Measurements from ENCODE around the gene ARSG.
A peak's percentile ranks its signal among the peaks of the same experiment; 100 is the strongest.
"Not testable (repeated sequence)": the region's sequence is repeated elsewhere in the genome, so short reads cannot be mapped to it uniquely, and the experiment has no call there.

The ARSG gene

DNA sequence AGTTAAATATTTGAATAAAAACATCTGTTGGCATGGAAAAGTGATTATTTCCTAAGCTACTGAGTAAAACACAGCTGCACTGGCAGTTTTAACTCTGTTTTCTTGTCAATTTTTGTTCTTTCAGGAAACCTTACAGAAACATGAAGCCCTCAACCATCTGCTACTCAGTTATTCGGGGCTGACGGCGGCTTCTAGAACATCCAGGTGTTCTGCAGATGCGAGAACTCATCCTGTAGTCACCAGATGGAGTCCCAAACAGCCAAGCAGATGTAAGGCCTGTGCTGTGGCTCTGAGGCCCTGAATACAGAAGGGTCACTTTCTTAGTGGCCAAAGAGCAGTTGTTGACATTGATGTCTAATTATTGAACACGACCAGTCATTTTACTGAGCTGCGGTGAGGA, 15.5 kb downstream of the ARSG start:
- Mint-ChIP-seq H3K4me3 (no peak overlapping the region), H3K27me3 (no peaks in the 10 kb centered on the region), H3K27ac (no peak overlapping the region), H3K9me3 (no peaks in the 10 kb centered on the region), H3K36me3 (ENCODE audit: low read depth) (peaks cover 13% of the 10 kb centered on the region), H3K4me1 (ENCODE audit: low read depth) (peaks cover 27% of the 10 kb centered on the region)
- DNase-seq = no peak

GRCh38 chr17:68307443-68307842, 16.1 kb downstream of the ARSG start:
- DNase-seq = no peak
- Mint-ChIP-seq H3K9me3 (no peaks in the 10 kb centered on the region), H3K36me3 (ENCODE audit: low read depth) (peaks cover 13% of the 10 kb centered on the region), H3K27me3 (no peaks in the 10 kb centered on the region), H3K4me3 (no peak overlapping the region), H3K27ac (no peak overlapping the region), H3K4me1 (ENCODE audit: low read depth) (peaks cover 31% of the 10 kb centered on the region)

GRCh38 chr17:68308486-68308885, 17.2 kb downstream of the ARSG start:
- H3K27me3 Mint-ChIP-seq, H3K9me3 Mint-ChIP-seq, H3K27ac Mint-ChIP-seq, DNase-seq, H3K4me3 Mint-ChIP-seq: not testable (repeated sequence)
- Mint-ChIP-seq H3K4me1 (ENCODE audit: low read depth) (peaks cover 38% of the 10 kb centered on the region), H3K36me3 (ENCODE audit: low read depth) (peaks cover 13% of the 10 kb centered on the region)

DNA sequence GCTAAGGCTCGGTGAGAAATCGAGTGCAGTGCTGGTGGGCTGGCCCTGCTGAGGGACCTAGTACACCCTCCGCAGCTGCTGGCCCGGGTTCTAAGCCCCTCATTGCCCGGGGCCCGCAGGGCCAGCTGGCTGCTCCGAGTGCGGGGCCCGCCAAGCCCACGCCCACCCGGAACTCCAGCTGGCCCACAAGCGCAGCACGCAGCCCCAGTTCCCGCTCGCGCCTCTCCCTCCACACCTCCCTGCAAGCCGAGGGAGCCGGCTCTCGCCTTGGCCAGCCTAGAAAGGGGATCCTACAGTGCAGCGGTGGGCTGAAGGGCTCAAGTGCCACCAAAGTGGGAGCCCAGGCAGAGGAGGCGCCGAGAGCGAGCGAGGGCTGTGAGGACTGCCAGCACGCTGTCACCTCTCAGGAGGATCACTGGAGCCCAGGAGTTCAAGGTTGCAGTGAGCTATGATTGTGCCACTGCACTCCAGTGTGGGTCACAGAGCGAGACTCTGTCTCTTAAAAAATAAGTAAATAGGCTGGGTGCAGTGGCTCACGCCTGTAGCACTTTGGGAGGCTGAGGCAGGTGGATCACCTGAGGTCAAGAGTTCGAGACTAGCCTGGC, 17.9 kb downstream of the ARSG start:
- Mint-ChIP-seq H3K36me3 (ENCODE audit: low read depth) (peaks cover 13% of the 10 kb centered on the region), H3K4me1 (ENCODE audit: low read depth) (peaks cover 44% of the 10 kb centered on the region)
- DNase-seq, H3K9me3 Mint-ChIP-seq, H3K4me3 Mint-ChIP-seq, H3K27ac Mint-ChIP-seq, H3K27me3 Mint-ChIP-seq: not testable (repeated sequence)

DNA sequence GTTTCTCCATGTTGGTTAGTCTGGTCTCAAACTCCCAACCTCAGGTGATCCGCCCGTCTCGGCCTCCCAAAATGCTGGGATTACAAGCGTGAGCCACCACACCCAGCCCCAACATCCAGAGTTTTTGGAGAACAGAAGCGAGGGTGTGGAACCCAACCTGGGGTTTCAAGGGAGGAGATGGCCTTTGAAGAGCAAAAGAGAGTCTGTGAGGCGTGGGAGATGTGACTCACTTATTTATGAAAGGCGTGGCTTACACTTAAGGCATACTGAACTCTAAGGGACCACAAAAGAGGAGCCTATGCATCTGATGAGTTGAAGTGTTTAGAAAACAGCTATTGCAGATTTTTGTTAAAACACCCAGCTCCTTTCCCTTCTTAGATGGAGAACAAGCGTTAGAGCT, 18.9 kb downstream of the ARSG start:
- no peaks in the 10 kb centered on the region for H3K9me3 Mint-ChIP-seq
- no peaks in the 10 kb centered on the region for H3K27me3 Mint-ChIP-seq
- H3K4me1 Mint-ChIP-seq (ENCODE audit: low read depth) = peaks cover 50% of the 10 kb centered on the region
- H3K27ac Mint-ChIP-seq = no peak overlapping the region
- H3K36me3 Mint-ChIP-seq (ENCODE audit: low read depth) = peaks cover 13% of the 10 kb centered on the region
- H3K4me3 Mint-ChIP-seq = no peak overlapping the region
- peak; percentile 46 for DNase-seq

DNA sequence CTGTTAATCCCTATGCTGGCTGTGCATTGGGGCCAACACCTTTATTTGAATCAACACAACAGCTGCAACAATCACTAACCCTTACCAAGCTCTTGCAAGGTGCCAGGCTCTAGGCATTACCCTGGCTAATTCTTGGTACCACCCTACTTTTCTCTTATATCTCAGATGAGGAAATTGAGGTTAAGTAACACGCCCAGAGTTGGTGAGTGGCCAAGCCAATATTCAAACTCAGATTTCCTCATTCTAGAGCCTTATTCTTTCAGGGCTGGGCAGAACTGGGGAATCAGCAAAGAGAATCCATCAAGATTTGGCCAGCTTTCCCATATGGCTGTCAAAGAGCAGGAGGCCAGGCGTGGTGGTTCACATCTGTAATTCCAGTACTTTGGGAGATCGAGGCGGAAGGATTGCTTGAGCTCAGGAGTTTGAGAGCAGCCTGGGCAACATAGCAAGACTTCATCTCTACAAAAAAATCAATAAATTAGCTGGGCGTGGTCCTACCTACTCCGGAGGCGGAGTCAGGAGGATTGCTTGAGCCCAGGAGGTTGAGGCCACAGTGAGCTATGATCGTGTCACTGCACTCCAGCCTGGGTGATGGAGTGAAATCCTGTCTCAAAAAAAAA, 23.7 kb downstream of the ARSG start:
- no peak for DNase-seq
- Mint-ChIP-seq H3K9me3 (no peaks in the 10 kb centered on the region), H3K4me1 (ENCODE audit: low read depth) (peaks cover 60% of the 10 kb centered on the region), H3K27me3 (no peaks in the 10 kb centered on the region), H3K4me3 (no peak overlapping the region), H3K27ac (no peak overlapping the region), H3K36me3 (ENCODE audit: low read depth) (no peaks in the 10 kb centered on the region)

GRCh38 chr17:68315930-68316329, 24.6 kb downstream of the ARSG start:
- Mint-ChIP-seq H3K4me1 (ENCODE audit: low read depth) (peaks cover 51% of the 10 kb centered on the region), H3K4me3 (no peak overlapping the region)

DNA sequence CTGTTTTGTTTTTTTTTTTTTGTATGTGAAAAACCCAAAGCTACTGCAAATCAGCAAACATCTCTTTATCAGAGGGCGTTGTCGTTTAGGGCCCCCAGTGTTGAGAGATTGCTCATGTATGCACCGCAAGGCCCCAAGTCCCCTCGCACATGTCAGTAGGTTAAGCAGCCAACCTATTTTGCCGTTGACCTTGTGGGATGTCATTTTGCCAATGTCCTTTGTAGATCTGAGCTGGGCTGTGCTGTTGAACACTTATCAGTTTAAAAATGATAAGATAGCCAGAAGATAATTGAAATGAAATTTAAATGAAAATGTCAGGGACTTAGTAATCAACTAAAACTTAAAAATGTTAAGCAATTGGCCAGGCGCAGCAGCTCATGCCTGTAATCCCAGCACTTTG, 26.2 kb downstream of the ARSG start:
- Mint-ChIP-seq H3K4me1 (ENCODE audit: low read depth) (peaks cover 39% of the 10 kb centered on the region), H3K36me3 (ENCODE audit: low read depth) (no peaks in the 10 kb centered on the region), H3K27me3 (no peaks in the 10 kb centered on the region), H3K27ac (no peak overlapping the region), H3K9me3 (no peaks in the 10 kb centered on the region), H3K4me3 (no peak overlapping the region)
- no peak for DNase-seq

More at GRCh38 chr17:68315930-68316329, 24.6 kb downstream of the ARSG start:
- Mint-ChIP-seq H3K27me3 (no peaks in the 10 kb centered on the region), H3K9me3 (no peaks in the 10 kb centered on the region), H3K27ac (no peak overlapping the region), H3K36me3 (ENCODE audit: low read depth) (no peaks in the 10 kb centered on the region)
- DNase-seq = no peak

DNA sequence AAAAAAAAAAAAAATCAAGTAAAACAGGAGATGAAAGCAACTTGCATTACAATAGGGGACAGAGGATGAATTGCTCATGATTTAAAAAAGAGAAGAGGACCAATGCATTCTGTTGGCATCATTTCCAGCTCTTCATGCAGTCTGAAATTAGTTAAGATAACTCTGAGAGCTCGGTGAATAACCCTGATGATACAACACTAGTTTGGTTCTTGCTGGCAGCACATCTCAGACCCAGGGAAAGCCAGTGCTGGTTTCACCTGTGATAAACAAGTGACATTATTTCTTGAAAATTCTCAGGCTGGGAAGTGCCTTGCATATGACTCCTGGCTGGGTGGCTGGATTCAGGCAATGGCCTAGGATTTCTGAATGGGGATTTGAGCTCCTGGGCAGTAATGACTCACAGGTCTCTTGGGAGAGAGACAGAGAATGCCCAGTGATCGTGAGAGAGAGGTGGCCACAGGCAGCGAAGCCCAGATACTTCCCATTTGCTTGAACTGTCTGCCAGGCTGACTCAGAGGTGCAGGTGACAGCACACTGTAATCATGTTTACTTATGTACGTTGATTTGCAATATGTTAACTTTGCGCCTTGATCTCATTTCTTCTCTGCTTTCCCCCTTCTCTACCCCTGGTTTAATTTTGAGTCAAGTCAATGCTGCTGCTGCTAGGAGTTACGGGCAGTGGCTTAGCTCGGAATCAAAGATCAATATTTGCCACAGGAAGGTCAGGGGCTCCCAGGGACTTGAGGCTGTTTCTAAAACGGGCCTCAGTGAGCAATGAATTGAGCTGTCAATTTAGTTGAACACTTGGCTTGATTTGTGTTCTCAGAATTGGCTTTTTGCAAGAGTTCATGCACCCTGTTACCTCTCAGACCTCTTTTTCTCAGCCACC, 27.1 kb downstream of the ARSG start:
- no peak overlapping the region for H3K27ac Mint-ChIP-seq
- H3K36me3 Mint-ChIP-seq (ENCODE audit: low read depth) = no peaks in the 10 kb centered on the region
- H3K27me3 Mint-ChIP-seq = no peaks in the 10 kb centered on the region
- H3K4me3 Mint-ChIP-seq = no peak overlapping the region
- no peaks in the 10 kb centered on the region for H3K9me3 Mint-ChIP-seq
- DNase-seq = no peak
- peaks cover 33% of the 10 kb centered on the region for H3K4me1 Mint-ChIP-seq (ENCODE audit: low read depth)

DNA sequence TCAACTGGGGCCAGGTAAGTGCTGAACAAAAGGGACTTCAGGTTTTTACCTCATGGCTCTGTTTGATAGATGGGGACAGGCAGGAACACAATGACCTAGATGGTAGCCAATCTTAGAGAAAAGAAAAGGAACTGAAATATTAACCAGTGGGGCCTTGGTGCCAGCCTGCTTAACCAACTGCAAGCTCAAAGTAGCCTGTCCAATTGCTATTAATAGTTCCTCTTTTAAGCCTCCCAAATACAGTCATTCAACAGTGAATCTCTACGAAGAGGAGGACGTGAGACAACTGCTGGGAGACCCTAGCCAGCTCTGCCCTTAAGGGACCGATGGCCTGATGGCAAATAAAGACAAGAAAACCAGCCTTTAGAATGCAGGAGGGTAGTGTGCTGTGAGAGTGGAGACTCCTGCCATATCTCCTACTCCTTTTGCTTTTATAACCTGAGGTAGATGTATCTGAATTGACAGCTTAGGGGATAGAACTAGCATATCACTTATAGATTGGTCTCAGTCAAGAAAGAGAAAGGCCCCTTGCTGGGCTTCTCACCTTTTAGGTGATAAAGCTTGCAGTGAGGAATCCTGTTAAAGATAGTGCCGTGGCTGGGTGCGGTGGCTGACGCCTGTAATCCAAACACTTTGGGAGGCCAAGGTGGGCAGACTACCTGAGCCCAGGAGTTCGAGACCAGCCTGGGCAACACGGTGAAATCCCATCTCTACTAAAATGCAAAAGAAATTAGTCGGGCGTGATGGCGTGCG, 28.3 kb downstream of the ARSG start:
- no peaks in the 10 kb centered on the region for H3K9me3 Mint-ChIP-seq
- no peak overlapping the region for H3K27ac Mint-ChIP-seq
- no peaks in the 10 kb centered on the region for H3K36me3 Mint-ChIP-seq (ENCODE audit: low read depth)
- H3K27me3 Mint-ChIP-seq = no peaks in the 10 kb centered on the region
- H3K4me1 Mint-ChIP-seq (ENCODE audit: low read depth) = peaks cover 35% of the 10 kb centered on the region
- no peak overlapping the region for H3K4me3 Mint-ChIP-seq
- no peak for DNase-seq

GRCh38 chr17:68320311-68320865, 29.1 kb downstream of the ARSG start:
- peaks cover 28% of the 10 kb centered on the region for H3K4me1 Mint-ChIP-seq (ENCODE audit: low read depth)
- no peaks in the 10 kb centered on the region for H3K27me3 Mint-ChIP-seq
- no peak overlapping the region for H3K4me3 Mint-ChIP-seq
- no peak for DNase-seq
- no peak overlapping the region for H3K27ac Mint-ChIP-seq
- no peaks in the 10 kb centered on the region for H3K9me3 Mint-ChIP-seq
- H3K36me3 Mint-ChIP-seq (ENCODE audit: low read depth) = no peaks in the 10 kb centered on the region

GRCh38 chr17:68320943-68321555, 29.8 kb downstream of the ARSG start:
- DNase-seq = no peak
- no peak overlapping the region for H3K4me3 Mint-ChIP-seq
- H3K4me1 Mint-ChIP-seq (ENCODE audit: low read depth) = peaks cover 27% of the 10 kb centered on the region
- no peaks in the 10 kb centered on the region for H3K36me3 Mint-ChIP-seq (ENCODE audit: low read depth)
- H3K27me3 Mint-ChIP-seq = no peaks in the 10 kb centered on the region
- H3K27ac Mint-ChIP-seq = no peak overlapping the region
- no peaks in the 10 kb centered on the region for H3K9me3 Mint-ChIP-seq

DNA sequence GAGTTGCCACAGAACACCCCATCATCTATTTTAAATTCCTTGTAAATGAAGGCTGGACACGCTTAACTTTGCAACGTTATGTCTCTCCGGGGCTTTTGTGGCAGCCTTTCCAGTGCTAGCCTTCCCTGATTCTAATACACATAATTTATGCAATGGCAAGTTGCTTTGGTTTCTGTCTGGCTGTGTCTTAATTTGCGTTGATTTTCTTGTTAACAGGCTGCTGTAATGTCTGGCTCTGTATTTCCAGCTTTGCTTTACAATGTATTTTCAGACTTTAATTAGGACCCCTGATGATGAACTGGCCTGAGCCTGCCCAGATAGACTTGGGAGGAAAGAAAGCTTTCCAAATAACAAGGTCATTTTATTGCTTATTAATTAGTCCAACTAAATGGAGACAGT, 30.3 kb downstream of the ARSG start:
- H3K27me3 Mint-ChIP-seq = no peaks in the 10 kb centered on the region
- no peaks in the 10 kb centered on the region for H3K36me3 Mint-ChIP-seq (ENCODE audit: low read depth)
- H3K4me3 Mint-ChIP-seq = no peak overlapping the region
- H3K4me1 Mint-ChIP-seq (ENCODE audit: low read depth) = peaks cover 26% of the 10 kb centered on the region
- DNase-seq = no peak
- no peaks in the 10 kb centered on the region for H3K9me3 Mint-ChIP-seq
- no peak overlapping the region for H3K27ac Mint-ChIP-seq

GRCh38 chr17:68322630-68323029, 31.3 kb downstream of the ARSG start:
- Mint-ChIP-seq H3K9me3 (no peaks in the 10 kb centered on the region), H3K4me1 (ENCODE audit: low read depth) (peaks cover 22% of the 10 kb centered on the region), H3K36me3 (ENCODE audit: low read depth) (no peaks in the 10 kb centered on the region), H3K4me3 (no peak overlapping the region), H3K27me3 (no peaks in the 10 kb centered on the region), H3K27ac (no peak overlapping the region)
- DNase-seq = no peak
